ENCODE results near the gene ZNF582. TPM values are rescaled to one million over a fixed set of nuclear protein-coding genes. Genes with fewer than 3 reads are reported as not detected.

Gene ZNF582
- total and polyA plus RNA-seq, 7 donors = 1.1 to 2.6 (median 1.3) TPM

DNA sequence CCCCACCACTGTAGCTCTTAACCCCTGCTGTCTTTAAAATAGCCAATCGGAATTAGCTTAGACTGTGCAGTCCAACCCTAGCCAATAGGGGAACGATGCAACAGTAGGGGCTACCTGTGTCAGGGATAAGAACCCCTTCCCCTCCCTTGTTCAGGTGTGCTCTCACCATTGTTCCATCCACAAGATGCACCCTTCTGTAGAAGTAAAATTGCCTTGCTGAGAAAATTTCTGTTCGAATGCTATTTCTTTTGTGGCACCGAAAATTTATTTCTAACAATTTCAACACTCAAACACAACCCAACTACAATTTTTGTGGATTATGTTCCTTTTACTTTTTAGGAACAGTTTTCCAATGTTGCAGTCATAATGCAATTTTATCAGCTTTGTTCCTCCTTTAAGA, 7.2 kb upstream of the ZNF582 start:
- ATAC-seq = no peak
- WGBS, 3 donors = 96 to 99% (median 96%) methylated on average over 4 of the region's 4 CpGs
- Histone ChIP-seq H3K27me3 (ENCODE audit: insufficient read depth in 3 of 3, low read length in 2 of 3) (no peaks in the 10 kb centered on the region), H3K4me3 (no peak overlapping the region), H3K27ac (no peak overlapping the region), H3K36me3 (ENCODE audit: insufficient read depth in 1 of 2, low read depth in 1 of 2) (peaks cover 3 to 20% of the 10 kb centered on the region in 2 donors), H3K9me3 (peaks cover 55% of the 10 kb centered on the region), H3K4me1 (peaks cover 5% of the 10 kb centered on the region)
- no peak for DNase-seq
- intact Hi-C loops (cut with DNase I) = loop anchor here (5.0 to 10.0 kb wide), 2 partner anchors 77 to 104 kb away; partner anchors contain the start of genes ZNF471 (in 2 of the 2) and ZNF667 (in 1 of the 2)
- TF ChIP-seq, protein P1, sequence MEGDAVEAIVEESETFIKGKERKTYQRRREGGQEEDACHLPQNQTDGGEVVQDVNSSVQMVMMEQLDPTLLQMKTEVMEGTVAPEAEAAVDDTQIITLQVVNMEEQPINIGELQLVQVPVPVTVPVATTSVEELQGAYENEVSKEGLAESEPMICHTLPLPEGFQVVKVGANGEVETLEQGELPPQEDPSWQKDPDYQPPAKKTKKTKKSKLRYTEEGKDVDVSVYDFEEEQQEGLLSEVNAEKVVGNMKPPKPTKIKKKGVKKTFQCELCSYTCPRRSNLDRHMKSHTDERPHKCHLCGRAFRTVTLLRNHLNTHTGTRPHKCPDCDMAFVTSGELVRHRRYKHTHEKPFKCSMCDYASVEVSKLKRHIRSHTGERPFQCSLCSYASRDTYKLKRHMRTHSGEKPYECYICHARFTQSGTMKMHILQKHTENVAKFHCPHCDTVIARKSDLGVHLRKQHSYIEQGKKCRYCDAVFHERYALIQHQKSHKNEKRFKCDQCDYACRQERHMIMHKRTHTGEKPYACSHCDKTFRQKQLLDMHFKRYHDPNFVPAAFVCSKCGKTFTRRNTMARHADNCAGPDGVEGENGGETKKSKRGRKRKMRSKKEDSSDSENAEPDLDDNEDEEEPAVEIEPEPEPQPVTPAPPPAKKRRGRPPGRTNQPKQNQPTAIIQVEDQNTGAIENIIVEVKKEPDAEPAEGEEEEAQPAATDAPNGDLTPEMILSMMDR (IDR thresholded peaks at IDR 0.05) = no peak

DNA sequence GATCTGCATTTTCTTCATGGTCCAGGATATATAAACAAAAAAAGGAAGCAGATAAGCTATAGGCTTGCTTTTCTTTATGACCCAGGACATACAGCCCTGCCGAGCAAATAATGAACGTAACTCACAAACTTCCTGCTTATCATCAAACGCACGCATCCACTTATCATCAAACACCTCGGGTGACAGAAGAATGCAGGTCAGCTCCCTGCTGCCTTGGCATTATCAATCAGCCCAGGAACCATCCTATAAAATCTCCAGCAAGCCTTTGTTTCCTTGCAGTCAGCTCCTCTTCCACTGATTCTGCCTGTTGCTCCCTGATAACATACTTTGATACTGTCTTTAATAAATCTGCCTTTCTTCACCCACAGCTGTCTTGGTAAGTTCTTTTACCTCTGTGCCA, 5.5 kb upstream of the ZNF582 start:
- H3K36me3 ChIP-seq (ENCODE audit: insufficient read depth in 1 of 2, low read depth in 1 of 2) = peaks cover 3 to 20% of the 10 kb centered on the region in 2 donors
- TF ChIP-seq, protein P1 (IDR thresholded peaks at IDR 0.05) = no peak
- no peak overlapping the region for H3K4me3 ChIP-seq
- ATAC-seq (no peak), DNase-seq (no peak)
- no peak overlapping the region for H3K27ac ChIP-seq
- WGBS, 3 donors = 93 to 96% (median 95%) methylated on average over 5 of the region's 5 CpGs
- H3K4me1 ChIP-seq = peaks cover 5% of the 10 kb centered on the region
- intact Hi-C loops (cut with DNase I) = no loop called here
- no peaks in the 10 kb centered on the region for H3K27me3 ChIP-seq (ENCODE audit: insufficient read depth in 3 of 3, low read length in 2 of 3)
- H3K9me3 ChIP-seq = peaks cover 61% of the 10 kb centered on the region

DNA sequence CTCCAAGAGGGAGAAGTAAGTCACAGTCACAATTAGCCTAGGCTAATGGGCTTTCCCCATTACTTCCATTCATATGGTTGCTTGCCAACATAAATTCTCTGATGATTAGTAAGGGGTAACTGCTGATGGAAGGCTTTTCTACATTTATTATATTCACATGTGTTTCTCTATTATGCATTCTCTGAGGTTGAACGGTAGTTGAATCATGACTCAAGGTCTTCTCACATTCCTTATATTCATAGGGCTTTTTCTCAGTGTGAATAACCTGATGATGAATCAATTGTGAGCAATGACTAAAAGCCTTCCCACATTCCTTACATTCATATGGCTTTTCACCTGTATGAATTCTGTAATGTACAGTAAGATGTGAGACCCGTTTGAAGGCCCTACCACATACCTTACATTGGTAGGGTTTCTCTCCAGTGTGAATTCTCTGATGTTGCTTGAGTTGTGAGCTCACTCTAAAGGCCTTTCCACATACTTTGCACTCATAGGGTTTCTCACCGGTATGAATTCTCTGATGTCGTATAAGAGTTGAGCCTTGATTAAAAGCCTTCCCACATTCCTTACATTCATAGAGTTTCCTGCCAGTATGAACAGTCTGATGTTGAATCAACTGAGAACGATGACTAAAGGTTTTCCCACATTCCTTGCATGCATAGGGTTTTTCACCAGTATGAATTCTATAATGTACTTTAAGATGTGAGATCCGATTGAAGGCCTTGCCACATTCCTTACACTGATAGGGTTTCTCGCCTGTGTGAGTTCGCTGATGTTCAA, 9.3 kb downstream of the ZNF582 start:
- intact Hi-C loops (cut with DNase I) = no loop called here
- Histone ChIP-seq H3K4me3 (no peak overlapping the region), H3K9me3 (peaks cover 60% of the 10 kb centered on the region), H3K27me3 (ENCODE audit: insufficient read depth in 3 of 3, low read length in 2 of 3) (no peaks in the 10 kb centered on the region), H3K4me1 (no peaks in the 10 kb centered on the region), H3K36me3 (ENCODE audit: insufficient read depth in 1 of 2, low read depth in 1 of 2) (peaks cover 9 to 18% of the 10 kb centered on the region in 2 donors), H3K27ac (no peak overlapping the region)
- WGBS, 3 donors = 75 to 84% (median 77%) methylated on average over 8 of the region's 8 CpGs
- ATAC-seq (no peak), DNase-seq (no peak)
- TF ChIP-seq, protein P1 (IDR thresholded peaks at IDR 0.05) = no peak

DNA sequence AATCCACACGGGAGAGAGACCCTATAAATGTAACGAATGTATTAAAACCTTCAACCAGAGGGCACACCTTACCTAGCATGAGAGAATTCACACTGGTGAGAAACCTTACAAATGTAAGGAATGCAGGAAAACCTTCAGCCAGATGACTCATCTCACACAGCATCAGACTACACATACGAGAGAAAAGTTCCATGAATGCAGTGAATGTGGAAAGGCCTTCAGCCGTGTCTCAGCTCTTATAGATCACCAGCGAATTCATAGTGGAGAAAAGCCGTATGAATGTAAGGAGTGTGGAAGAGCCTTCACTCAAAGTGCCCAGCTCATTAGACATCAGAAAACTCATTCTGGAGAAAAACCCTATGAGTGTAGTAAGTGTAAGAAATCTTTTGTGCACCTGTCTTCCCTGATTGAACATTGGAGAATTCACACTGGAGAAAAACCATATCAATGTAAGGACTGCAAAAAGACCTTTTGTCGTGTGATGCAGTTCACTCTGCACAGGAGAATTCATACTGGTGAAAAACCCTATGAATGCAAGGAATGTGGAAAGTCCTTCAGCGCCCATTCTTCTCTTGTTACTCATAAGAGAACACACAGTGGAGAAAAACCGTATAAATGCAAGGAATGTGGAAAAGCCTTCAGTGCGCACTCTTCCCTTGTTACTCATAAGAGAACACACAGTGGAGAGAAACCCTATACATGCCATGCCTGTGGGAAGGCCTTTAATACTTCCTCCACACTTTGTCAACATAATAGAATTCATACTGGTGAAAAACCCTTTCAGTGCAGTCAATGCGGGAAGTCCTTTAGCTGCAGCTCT, 16.0 kb downstream of the ZNF582 start:
- peaks cover 40 to 67% of the 10 kb centered on the region in 2 donors for H3K36me3 ChIP-seq (ENCODE audit: insufficient read depth in 1 of 2, low read depth in 1 of 2)
- TF ChIP-seq, protein P1 (IDR thresholded peaks at IDR 0.05) = no peak
- H3K27ac ChIP-seq = no peak overlapping the region
- DNase-seq (no peak), ATAC-seq (no peak)
- intact Hi-C loops (cut with DNase I) = no loop called here
- H3K27me3 ChIP-seq (ENCODE audit: insufficient read depth in 3 of 3, low read length in 2 of 3) = no peaks in the 10 kb centered on the region
- WGBS, 3 donors = 67 to 73% (median 69%) methylated on average over 11 of the region's 11 CpGs
- H3K9me3 ChIP-seq = peaks cover 74% of the 10 kb centered on the region
- no peak overlapping the region for H3K4me3 ChIP-seq
- no peaks in the 10 kb centered on the region for H3K4me1 ChIP-seq
